Activated effector memory CD4-positive, alpha-beta T cell treated with Interleukin-2 at 50 U/mL for 16 hours (primary cell): ENCODE data around the gene DCUN1D2.
"Not testable (repeated sequence)": the region's sequence is repeated elsewhere in the genome, so short reads cannot be mapped to it uniquely, and the experiment has no call there.

Source experiments
- DNase-seq: peaks from one replicate; pipeline ENCODE4 v3.0.0-alpha.2; 2020

DCUN1D2 gene

GRCh38 chr13:113490496-113491417, at the start of gene DCUN1D2:
TSS of gene DCUN1D2 (minus strand) at chr13:113490711. CDS start at chr13:113490669, 42 bp downstream.
- peak; percentile 71 for DNase-seq

GRCh38 chr13:113539822-113540221, 49.3 kb upstream of the DCUN1D2 start:
- no peak for DNase-seq

GRCh38 chr13:113539176-113539575, 48.7 kb upstream of the DCUN1D2 start:
- DNase-seq = no peak

GRCh38 chr13:113538689-113539058, 48.2 kb upstream of the DCUN1D2 start:
- no peak for DNase-seq

GRCh38 chr13:113537909-113538688, 47.6 kb upstream of the DCUN1D2 start:
- DNase-seq = no peak

- DNase-seq = no peak
Measured at GRCh38 chr13:113537205-113537604, 46.7 kb upstream of the DCUN1D2 start.

- DNase-seq = no peak
Measured at GRCh38 chr13:113536461-113537110, 46.1 kb upstream of the DCUN1D2 start.

- DNase-seq = no peak
Measured at GRCh38 chr13:113535381-113535781, 44.9 kb upstream of the DCUN1D2 start.

GRCh38 chr13:113534236-113534860, 43.8 kb upstream of the DCUN1D2 start:
- no peak for DNase-seq

- DNase-seq = no peak
Measured at GRCh38 chr13:113533161-113533840, 42.8 kb upstream of the DCUN1D2 start.

GRCh38 chr13:113532156-113532806, 41.8 kb upstream of the DCUN1D2 start:
- no peak for DNase-seq

GRCh38 chr13:113531041-113531873, 40.7 kb upstream of the DCUN1D2 start:
- DNase-seq = no peak

GRCh38 chr13:113528813-113529180, 38.3 kb upstream of the DCUN1D2 start:
- DNase-seq = no peak

GRCh38 chr13:113528101-113528812, 37.7 kb upstream of the DCUN1D2 start:
- no peak for DNase-seq

GRCh38 chr13:113527272-113527958, 36.9 kb upstream of the DCUN1D2 start:
- no peak for DNase-seq

- DNase-seq = no peak
Measured at GRCh38 chr13:113526466-113527220, 36.1 kb upstream of the DCUN1D2 start.

GRCh38 chr13:113522438-113522837, 31.9 kb upstream of the DCUN1D2 start:
- not testable (repeated sequence) for DNase-seq

- no peak for DNase-seq
Measured at GRCh38 chr13:113520571-113520970, 30.1 kb upstream of the DCUN1D2 start.

GRCh38 chr13:113519556-113519955, 29.0 kb upstream of the DCUN1D2 start:
- DNase-seq = no peak
